GM21360 (cell line): ENCODE results near the gene MGRN1.

Source experiments
- ATAC-seq: cut with Tn5 transposase; IDR thresholded peaks from one replicate; pipeline ENCODE4 v1.9.1; 2021; ENCODE audit warnings: mild to moderate bottlenecking, moderate library complexity; ENCODE audit not compliant: unreplicated experiment

Gene MGRN1

GRCh38 chr16:4651827-4652226 is 27.2 kb downstream of the MGRN1 start:
- no peak for ATAC-seq

GRCh38 chr16:4652561-4652960 is 27.9 kb downstream of the MGRN1 start:
- ATAC-seq: no peak

- no peak for ATAC-seq
These were observed 29.7 kb downstream of the MGRN1 start for GRCh38 chr16:4654011-4654963.

- no peak for ATAC-seq
These were observed 30.5 kb downstream of the MGRN1 start for GRCh38 chr16:4654964-4655590.

GRCh38 chr16:4655801-4656200 is 31.2 kb downstream of the MGRN1 start:
- no peak for ATAC-seq

GRCh38 chr16:4656221-4656620 is 31.6 kb downstream of the MGRN1 start:
- no peak for ATAC-seq

- ATAC-seq: no peak
These were observed 32.4 kb downstream of the MGRN1 start for GRCh38 chr16:4656695-4657686.

- ATAC-seq: no peak
These were observed 35.0 kb downstream of the MGRN1 start for GRCh38 chr16:4659363-4660353.

GRCh38 chr16:4660454-4661007 is 35.9 kb downstream of the MGRN1 start:
- ATAC-seq: no peak

- no peak for ATAC-seq
These were observed 37.0 kb downstream of the MGRN1 start for GRCh38 chr16:4661661-4662060.

- ATAC-seq: no peak
These were observed 38.8 kb downstream of the MGRN1 start for GRCh38 chr16:4663465-4663776.

GRCh38 chr16:4663777-4664465 is 39.3 kb downstream of the MGRN1 start:
- no peak for ATAC-seq

GRCh38 chr16:4664538-4665418 is 40.2 kb downstream of the MGRN1 start:
- ATAC-seq: no peak

GRCh38 chr16:4666537-4667202 is 42.0 kb downstream of the MGRN1 start:
- no peak for ATAC-seq

GRCh38 chr16:4667203-4667963 is 42.8 kb downstream of the MGRN1 start:
- no peak for ATAC-seq

GRCh38 chr16:4668313-4668960 is 43.8 kb downstream of the MGRN1 start:
- no peak for ATAC-seq
